Middle frontal gyrus (tissue), 1 donor: ENCODE results near the gene ARSG.
"Not testable (repeated sequence)": the region's sequence is repeated elsewhere in the genome, so short reads cannot be mapped to it uniquely, and the experiment has no call there.

ENCODE experiments used
- DNase-seq: peaks from one replicate; pipeline ENCODE4 v3.0.0-alpha.2; 2015; ENCODE audit warnings: low spot score; ENCODE audit errors: extremely low spot score

The ARSG gene

DNA sequence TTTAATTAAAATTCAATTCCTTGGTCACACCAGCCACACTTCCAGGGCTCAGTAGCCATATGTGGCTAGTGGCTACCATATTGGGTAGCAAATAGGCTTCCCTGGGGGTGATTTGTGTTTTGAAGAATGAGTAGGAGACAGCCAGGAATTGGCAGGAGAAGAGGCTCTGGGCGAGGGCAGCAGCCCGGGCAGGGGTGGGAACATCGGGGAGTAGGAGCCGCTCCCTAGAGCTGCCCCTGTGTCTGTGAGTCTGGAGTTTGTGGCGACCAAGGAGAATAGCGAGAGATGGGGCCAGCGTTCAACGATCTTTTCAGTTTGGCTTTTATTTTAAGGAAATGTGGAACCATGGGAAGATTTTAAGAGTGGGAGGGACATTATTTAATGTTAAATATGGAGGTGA lies 84.3 kb downstream of the ARSG start:
- DNase-seq: no peak

GRCh38 chr17:68376178-68376577 lies 84.9 kb downstream of the ARSG start:
- not testable (repeated sequence) for DNase-seq

GRCh38 chr17:68377771-68378267 lies 86.5 kb downstream of the ARSG start:
- no peak for DNase-seq

DNA sequence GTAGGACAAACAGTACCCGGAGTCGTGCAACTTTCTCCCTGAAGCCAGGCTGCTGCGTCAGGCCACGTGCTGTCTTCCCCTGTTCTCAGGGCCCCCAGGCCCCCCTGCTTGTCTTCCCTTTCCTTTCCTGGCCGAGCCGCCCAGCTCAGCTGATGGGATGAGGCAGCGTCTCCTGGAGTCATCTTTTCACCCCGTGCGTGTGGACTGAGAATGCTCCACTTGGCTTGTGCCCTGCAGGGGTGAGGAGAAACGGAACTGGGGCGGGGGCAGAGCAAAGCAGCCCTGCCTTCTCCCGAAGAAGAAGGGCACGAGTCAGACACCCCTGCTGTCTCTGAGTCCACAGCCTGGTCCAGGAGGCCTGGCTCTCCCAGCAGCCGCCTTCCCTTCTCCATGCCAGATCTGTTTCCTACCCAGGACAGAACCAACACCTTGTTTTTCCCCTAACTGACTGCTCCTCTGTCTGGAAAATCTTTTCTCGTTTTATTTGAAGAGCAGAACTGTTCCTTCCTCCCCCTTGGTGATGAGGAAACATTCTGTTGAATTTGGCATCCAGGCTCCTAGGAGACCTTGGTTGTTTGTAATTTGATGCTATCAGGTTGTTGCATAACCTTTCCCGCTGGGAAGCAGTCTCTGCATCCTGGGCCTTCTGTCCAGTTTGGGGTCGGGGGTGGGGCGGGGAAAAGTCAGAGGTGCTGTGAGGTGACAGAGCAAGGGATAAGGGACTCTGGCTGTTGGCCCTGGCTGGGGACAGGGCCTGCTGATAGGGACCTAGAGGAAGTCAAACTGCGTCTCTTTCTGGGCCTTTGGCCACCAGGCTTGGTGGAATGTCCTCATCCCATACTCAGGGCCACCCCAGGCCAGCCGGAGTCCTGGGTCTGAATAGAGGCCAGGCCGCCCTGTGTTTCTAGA lies 87.2 kb downstream of the ARSG start:
- no peak for DNase-seq

DNA sequence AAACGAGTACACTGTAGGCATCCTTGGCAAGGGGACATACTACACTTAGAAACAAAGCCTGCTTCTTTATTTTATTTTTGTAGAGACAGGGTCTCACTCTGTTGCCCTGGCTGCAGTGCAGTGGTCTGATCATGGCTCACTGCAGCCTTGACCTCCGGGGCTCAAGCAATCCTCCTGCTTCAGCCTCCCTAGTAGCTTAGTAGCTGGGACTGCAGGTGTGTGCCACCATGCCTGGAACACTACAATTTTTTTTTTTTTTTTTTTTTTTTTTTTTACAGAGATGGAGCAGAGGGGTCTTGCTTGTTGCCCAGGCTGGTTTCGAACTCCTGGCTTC lies 87.8 kb downstream of the ARSG start:
- no peak for DNase-seq

DNA sequence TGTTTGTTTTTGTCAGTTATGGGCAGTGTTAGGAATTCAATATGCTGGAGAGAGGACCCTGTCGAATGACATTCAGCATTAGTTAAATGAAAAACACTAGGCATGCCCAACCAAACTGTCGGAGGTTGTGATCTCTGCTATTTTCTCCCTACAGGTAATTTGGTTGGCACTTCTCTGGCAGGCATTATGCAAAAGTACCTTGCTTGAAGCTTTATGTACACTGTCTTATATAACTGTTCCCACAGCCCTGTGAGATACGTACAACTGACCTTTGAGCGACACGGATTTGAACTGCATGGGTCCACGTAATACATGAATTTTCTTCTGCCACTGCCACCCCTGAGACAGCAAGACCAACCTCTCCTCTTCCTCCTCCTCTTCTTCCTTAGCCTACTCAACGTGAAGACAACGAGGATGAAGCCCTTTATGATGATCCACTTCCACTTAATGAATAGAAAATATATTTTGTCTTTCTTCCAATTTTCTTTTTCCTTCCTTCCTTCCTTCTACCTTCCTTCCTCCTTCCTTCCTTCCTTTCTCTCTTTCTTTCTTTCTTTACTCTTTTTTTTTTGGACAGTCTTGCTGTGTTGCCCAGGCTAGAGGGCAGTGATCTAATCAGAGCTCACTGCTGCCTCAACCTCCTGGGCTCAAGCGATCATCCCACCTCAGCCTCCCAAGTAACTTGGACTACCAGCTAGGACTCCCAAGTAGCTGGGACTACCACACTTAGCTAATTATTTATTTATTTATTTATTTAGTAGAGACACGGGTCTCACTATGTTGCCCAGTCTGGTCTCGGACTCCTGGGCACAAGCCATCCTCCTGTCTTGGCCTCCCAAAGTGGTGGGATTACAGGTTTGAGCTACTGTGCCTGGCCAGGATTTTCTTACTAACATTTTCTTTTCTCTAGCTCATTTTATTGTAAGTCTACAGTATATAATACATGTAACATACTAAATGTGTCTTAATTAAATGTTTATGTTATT lies 88.7 kb downstream of the ARSG start:
- DNase-seq: no peak

GRCh38 chr17:68381076-68381900 lies 90.0 kb downstream of the ARSG start:
- no peak for DNase-seq

- DNase-seq: no peak
Measured at GRCh38 chr17:68382582-68383085, 91.3 kb downstream of the ARSG start.

DNA sequence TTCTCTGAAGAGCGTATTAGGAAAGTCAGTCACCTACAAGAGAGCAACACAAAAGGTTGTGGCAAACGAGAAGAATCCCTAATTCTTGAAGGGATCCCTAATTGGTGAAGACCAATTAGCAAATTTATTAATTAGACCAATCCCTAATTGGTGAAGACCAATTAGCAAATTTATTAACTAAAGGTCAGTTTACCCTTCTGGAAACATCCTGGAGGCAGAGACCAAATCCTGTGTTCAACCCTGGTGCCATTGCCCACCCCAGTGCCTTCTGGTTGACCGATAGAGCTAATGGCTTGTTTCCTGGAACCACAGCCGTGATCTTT lies 91.8 kb downstream of the ARSG start:
- no peak for DNase-seq

GRCh38 chr17:68383443-68384321 lies 92.4 kb downstream of the ARSG start:
- DNase-seq: no peak

DNA sequence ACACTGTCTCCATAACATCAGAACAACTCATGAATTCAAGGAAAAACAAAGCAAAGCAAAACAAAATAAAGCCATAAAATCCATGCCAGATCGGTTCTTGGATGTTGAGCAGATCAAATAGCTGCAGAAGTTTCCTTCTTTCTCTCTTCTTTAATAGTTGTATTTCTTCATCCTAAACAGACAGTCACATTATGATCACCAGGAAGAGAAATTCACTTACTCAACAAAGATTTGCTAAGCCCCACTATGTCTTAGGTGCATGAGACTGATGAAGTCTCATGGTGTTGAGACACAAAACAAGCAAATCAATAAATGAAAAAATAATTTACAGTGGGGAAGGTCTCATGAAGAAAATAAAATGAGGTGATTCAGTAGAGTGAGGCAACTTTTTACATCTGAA lies 93.2 kb downstream of the ARSG start:
- DNase-seq: no peak

- no peak for DNase-seq
Measured at GRCh38 chr17:68384941-68385340, 93.6 kb downstream of the ARSG start.

GRCh38 chr17:68385490-68386215 lies 94.4 kb downstream of the ARSG start:
- DNase-seq: no peak

DNA sequence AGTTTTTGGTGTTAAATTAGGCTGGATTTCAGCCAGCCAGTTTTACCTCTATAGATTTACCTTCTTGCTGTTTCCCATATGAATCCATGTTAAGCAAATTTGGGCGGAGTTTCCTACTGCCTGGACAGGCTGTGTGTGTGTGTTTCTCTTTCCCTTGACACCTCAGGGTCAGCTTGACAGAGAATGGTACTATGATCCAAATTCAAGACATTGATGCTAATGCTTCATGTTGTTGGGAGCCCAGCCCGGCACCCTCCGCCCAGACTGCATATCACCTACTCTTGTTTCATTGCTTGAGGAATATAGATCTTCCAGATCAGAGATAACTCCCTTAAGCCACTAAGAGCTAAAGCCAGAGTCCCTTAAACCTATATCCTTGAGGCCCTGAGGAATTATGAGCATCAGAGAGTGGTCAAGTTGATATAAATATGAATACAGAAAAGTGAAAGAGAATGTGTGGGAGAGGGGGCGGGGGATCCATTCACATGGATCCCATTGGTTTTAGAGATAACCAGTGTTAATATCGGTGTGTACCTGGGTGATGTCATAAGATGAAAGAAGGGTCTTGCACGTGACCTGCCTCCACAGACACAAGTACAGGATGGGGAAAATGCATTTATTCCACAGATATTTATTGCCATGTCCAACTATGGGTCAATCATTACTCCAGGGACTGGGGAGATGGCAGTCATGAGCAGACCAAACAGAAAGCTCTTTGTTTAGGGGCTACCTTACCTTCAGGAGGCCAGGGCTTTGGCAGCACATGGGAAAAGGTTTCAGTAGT lies 96.3 kb downstream of the ARSG start:
- DNase-seq: no peak

DNA sequence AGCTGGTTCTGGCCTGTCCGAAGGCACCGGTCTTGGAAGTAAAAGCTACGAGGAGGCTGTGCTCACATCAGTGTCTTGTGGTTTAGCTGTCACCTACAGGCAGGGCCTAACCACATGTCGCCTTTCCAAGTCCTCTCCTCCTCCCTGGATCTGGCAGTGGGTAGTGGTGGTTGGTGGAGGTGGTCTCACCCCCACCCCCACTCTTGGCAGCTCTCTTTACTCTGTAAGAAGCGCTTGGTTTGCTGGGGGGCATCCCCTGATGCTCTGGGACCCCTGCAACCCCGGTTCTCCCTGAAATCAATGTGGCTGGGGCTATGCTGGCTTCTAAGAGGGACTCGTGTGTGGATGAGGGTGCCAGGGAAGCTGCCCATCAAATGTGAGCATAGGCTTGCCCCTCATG lies 97.7 kb downstream of the ARSG start:
- no peak for DNase-seq

GRCh38 chr17:68390888-68391545 lies 99.7 kb downstream of the ARSG start:
- DNase-seq: no peak

GRCh38 chr17:68391561-68392268 lies 100.4 kb downstream of the ARSG start:
- no peak for DNase-seq
